Gastroesophageal sphincter (tissue), 4 donors: Measurements from ENCODE around the gene THBS4. TPM values are rescaled to one million over a fixed set of nuclear protein-coding genes. Genes with fewer than 3 reads are reported as not detected.
"Not testable (repeated sequence)": the region's sequence is repeated elsewhere in the genome, so short reads cannot be mapped to it uniquely, and the experiment has no call there.

ENCODE experiments used
- ATAC-seq: fragments of 150-250 bp; one replicate; pipeline ENCODE4 v1.9.1; 2016; ENCODE audit warnings: mild to moderate bottlenecking, moderate library complexity
- H3K27ac ChIP-seq, 4 donors: fragments of 200-600 bp; sonication (generic) in 3 of 4; 1 replicate in 3 of 4; 2 replicates in 1 of 4; pipeline ENCODE4 v1.5.1; 2016 to 2019
- H3K27me3 ChIP-seq: fragments of 200-600 bp; sonication (generic); one replicate; pipeline ENCODE4 v1.5.1; 2019
- H3K36me3 ChIP-seq, 2 donors: fragments of 200-600 bp; sonication (generic); one replicate each; pipeline ENCODE4 v1.5.1; 2019; ENCODE audit warnings: control low read depth in 1 of 2
- H3K4me1 ChIP-seq, 3 donors: fragments of 200-600 bp; sonication (generic); 1 replicate in 2 of 3; 2 replicates in 1 of 3; pipeline ENCODE4 v1.5.1; 2016 to 2019; ENCODE audit warnings: control low read depth in 2 of 3
- H3K4me3 ChIP-seq, 2 donors: fragments of 200-600 bp; sonication (generic); one replicate each; pipeline ENCODE4 v1.5.1; 2019; ENCODE audit warnings: mild to moderate bottlenecking in 1 of 2, moderate library complexity in 1 of 2
- H3K9me3 ChIP-seq, 3 donors: fragments of 200-600 bp; sonication (generic); one replicate each; pipeline ENCODE4 v1.5.1; 2017 to 2019; ENCODE audit warnings: control low read depth in 2 of 3
- EP300 ChIP-seq: sonication (generic); formaldehyde crosslinking; IDR thresholded peaks from one replicate; pipeline ENCODE4 v1.6.1; 2017; ENCODE audit warnings: antibody characterized with exemption, mild to moderate bottlenecking
- POLR2A ChIP-seq, 2 donors: fragments of 450-650 bp; IDR thresholded peaks; one replicate each; pipeline ENCODE4 v1.6.1; 2017; ENCODE audit warnings: antibody characterized with exemption in 2 of 2, mild to moderate bottlenecking in 2 of 2, moderate library complexity in 1 of 2
- POLR2AphosphoS5 ChIP-seq: sonication (generic); formaldehyde crosslinking; IDR thresholded peaks from one replicate; pipeline ENCODE4 v1.6.1; 2017; ENCODE audit warnings: antibody characterized with exemption
- WGBS, 2 donors: methylation state at CpG; one replicate each; pipeline ENCODE4 v1.1.5; 2018; ENCODE audit warnings: low coverage in 1 of 2; 5-methylcytosine and 5-hydroxymethylcytosine counted together
- total RNA-seq, 4 donors: library from RNA; depleted of rRNA; stranded (reverse); fragments of >200 nt; gene quantifications; one replicate each; pipeline ENCODE4 v1.1.0, GENCODE V29; 2016
- TF ChIP-seq, protein P1 (sequence below), 4 experiments: fragments of 200-600 bp in 2 of 4; fragments of 450-650 bp in 2 of 4; sonication (generic) in 1 of 4; IDR thresholded peaks; one replicate each; pipeline ENCODE4 v1.5.1; 2017 to 2019; ENCODE audit warnings: antibody characterized with exemption in 4 of 4, mild to moderate bottlenecking in 2 of 4, moderate library complexity in 2 of 4

Gene THBS4
- total RNA-seq, 4 donors from 2014 or later, result 18.6 to 82.8 (median 29.2) TPM

DNA sequence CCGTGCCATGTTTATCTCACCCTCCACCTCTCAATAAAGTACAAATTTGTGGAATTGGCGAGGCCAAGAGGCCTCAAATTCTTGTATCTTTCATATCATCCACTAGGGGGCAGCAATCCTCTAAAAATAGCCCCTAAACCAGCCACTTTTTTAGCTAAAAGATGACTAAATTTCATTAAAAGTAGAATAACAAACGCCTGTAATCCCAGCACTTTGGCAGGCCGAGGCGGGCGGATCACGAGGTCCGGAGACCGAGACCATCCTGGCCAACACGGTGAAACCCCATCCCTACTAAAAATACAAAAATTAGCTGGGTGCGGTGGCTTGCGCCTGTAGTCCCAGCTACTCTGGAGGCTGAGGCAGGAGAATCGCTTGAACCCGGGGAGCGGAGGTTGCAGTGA, 56.6 kb downstream of the THBS4 start:
- not testable (repeated sequence) for H3K4me1 ChIP-seq, H3K4me3 ChIP-seq, H3K27ac ChIP-seq, H3K9me3 ChIP-seq, H3K27me3 ChIP-seq, H3K36me3 ChIP-seq
- TF ChIP-seq, protein P1, sequence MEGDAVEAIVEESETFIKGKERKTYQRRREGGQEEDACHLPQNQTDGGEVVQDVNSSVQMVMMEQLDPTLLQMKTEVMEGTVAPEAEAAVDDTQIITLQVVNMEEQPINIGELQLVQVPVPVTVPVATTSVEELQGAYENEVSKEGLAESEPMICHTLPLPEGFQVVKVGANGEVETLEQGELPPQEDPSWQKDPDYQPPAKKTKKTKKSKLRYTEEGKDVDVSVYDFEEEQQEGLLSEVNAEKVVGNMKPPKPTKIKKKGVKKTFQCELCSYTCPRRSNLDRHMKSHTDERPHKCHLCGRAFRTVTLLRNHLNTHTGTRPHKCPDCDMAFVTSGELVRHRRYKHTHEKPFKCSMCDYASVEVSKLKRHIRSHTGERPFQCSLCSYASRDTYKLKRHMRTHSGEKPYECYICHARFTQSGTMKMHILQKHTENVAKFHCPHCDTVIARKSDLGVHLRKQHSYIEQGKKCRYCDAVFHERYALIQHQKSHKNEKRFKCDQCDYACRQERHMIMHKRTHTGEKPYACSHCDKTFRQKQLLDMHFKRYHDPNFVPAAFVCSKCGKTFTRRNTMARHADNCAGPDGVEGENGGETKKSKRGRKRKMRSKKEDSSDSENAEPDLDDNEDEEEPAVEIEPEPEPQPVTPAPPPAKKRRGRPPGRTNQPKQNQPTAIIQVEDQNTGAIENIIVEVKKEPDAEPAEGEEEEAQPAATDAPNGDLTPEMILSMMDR (IDR thresholded peaks at IDR 0.05), result peak; percentile 79 to 88 (median 82)
- peak; percentile 68 for ATAC-seq
- WGBS, 2 donors, result 6 to 11% methylated on average over 5 to 6 of the region's 15 CpGs

DNA sequence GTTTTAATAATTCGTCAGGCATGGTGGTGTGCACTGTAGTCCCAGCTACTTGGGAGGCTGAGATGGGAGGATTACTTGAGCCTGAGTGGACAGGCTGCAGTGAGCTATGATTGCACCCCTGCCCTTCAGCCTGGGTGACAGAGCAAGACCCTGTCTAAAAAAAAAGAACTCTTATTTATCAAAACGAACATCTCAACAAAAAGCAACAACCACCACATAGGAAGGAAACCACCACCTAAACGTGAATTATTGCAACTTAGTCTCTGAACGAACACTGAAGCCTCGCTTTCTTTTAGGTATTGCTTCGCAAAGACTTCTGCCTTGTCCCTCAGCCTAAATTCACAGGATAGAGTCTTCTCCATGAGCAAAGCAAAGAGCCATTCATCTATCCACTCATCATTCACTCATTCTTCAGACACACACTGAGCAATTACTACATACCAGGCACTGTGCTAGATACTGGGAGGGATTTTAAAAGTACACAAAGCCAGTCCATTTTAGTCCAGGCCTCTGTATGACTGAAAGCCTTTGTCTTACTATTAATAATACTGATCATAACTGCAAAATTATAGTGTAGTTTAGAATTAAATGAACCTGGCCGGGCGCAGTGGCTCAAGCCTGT, 57.4 kb downstream of the THBS4 start:
- Histone ChIP-seq H3K9me3 (no peaks in the 10 kb centered on the region), H3K4me1 (no peaks in the 10 kb centered on the region), H3K27ac (no peak overlapping the region), H3K4me3 (no peak overlapping the region), H3K36me3 (no peaks in the 10 kb centered on the region), H3K27me3 (no peaks in the 10 kb centered on the region)
- no peak for TF ChIP-seq POLR2A (IDR thresholded peaks at IDR 0.05)
- no peak for TF ChIP-seq POLR2AphosphoS5
- TF ChIP-seq, protein P1 (IDR thresholded peaks at IDR 0.05), result no peak
- TF ChIP-seq EP300, result no peak
- WGBS, 2 donors, result 77 to 87% methylated on average over 6 to 8 of the region's 8 CpGs
- ATAC-seq, result peak; percentile 28

DNA sequence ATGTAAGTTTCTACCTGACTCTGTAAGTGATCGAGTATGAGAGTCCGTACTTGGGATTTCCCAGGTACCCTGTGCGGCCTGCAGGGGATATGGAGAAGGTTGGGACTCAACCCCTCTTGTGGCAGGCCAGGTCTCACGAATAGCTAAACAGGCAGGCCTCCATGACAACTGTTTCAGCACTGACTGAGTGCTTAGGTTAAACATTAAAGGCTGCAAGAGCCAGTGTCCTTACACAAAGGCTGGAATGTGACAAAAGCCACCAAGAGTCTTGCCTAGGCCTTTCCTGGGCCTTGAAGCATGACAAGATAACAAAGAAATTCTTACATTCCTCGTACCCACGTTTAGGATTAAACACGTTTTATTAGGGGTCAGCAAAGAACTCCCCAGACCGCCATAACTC, 58.6 kb downstream of the THBS4 start:
- 38 to 55% methylated on average over 2 to 7 of the region's 8 CpGs for WGBS, 2 donors
- Histone ChIP-seq H3K4me1 (no peaks in the 10 kb centered on the region), H3K4me3 (no peak overlapping the region), H3K36me3 (no peaks in the 10 kb centered on the region), H3K27ac (no peak overlapping the region), H3K9me3 (no peaks in the 10 kb centered on the region), H3K27me3 (no peaks in the 10 kb centered on the region)
- ATAC-seq, result no peak
- TF ChIP-seq, protein P1 (IDR thresholded peaks at IDR 0.05), result no peak
- no peak for TF ChIP-seq POLR2A (IDR thresholded peaks at IDR 0.05)
- no peak for TF ChIP-seq EP300
- no peak for TF ChIP-seq POLR2AphosphoS5

DNA sequence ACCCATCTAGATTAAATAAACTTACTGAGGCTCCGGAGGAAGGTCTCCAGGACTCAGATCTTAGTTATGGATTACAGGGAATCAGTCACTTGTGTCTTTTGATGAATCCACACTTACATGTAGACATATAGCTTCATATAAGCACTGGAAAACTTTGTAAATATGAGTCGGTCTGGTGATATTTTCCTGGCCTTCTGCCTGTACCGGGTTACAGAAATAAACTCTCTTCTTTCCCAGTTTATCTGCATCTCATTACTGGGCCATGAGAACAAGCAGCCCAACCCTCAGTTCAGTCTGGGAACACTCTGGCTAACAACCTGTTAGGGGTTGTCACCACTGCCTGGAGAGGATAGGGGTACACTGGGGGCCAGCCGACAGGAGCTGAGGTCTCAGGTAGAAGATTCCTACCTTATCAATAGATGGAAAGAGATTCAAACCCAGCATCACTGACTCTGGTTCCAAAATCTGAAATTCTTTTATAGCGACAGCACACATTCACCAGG, 59.1 kb downstream of the THBS4 start:
- WGBS, 2 donors, result 21 to 43% methylated on average over 3 to 4 of the region's 5 CpGs
- no peak overlapping the region for H3K27ac ChIP-seq
- no peak for TF ChIP-seq EP300
- no peak for TF ChIP-seq POLR2AphosphoS5
- TF ChIP-seq, protein P1 (IDR thresholded peaks at IDR 0.05), result no peak
- TF ChIP-seq POLR2A (IDR thresholded peaks at IDR 0.05), result no peak
- H3K36me3 ChIP-seq, result no peaks in the 10 kb centered on the region
- H3K4me3 ChIP-seq, result no peak overlapping the region
- no peak for ATAC-seq
- no peaks in the 10 kb centered on the region for H3K4me1 ChIP-seq
- H3K9me3 ChIP-seq, result no peaks in the 10 kb centered on the region
- H3K27me3 ChIP-seq, result no peaks in the 10 kb centered on the region

DNA sequence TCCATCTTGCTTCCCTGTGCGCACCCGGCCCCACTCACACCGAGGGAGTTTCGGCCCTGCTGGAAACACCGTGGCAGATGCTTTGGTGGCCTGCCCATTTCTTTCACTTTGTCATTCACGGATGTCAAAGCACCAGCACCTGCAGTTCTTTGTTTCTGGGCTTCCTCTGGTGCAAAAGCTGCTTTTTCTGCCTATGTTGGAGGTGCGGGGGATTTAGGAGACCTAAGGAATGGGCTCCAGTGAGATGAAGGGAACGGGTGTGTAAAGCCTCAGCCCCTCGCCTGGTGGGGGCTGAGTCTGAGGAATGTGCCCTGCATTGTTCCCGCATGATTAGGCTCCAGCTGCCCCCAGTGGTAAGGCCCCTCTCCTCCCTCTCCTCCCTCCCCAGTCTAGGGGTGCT, 62.3 kb downstream of the THBS4 start:
- 75 to 93% methylated on average over 6 to 8 of the region's 10 CpGs for WGBS, 2 donors
- Histone ChIP-seq H3K27me3 (no peaks in the 10 kb centered on the region), H3K36me3 (no peaks in the 10 kb centered on the region), H3K4me1 (no peaks in the 10 kb centered on the region), H3K27ac (no peak overlapping the region), H3K9me3 (no peaks in the 10 kb centered on the region), H3K4me3 (no peak overlapping the region)
- no peak for TF ChIP-seq POLR2AphosphoS5
- TF ChIP-seq POLR2A (IDR thresholded peaks at IDR 0.05), result no peak
- TF ChIP-seq EP300, result no peak
- TF ChIP-seq, protein P1 (IDR thresholded peaks at IDR 0.05), result no peak
- ATAC-seq, result no peak
